Bronchial epithelial cell (primary cell): ENCODE results near the gene ITPK1. TPM values are rescaled to one million over a fixed set of nuclear protein-coding genes. Genes with fewer than 3 reads are reported as not detected.

ENCODE experiments used
- DNase-seq: peaks from one replicate; pipeline ENCODE4 v3.0.0-alpha.2; 2010; ENCODE audit warnings: low read depth
- FAIRE-seq: peaks from 2 replicates; lab custom pipeline; 2011; peaks lifted over from hg19 to GRCh38; lab: Jason Lieb, UNC
- H3K27me3 ChIP-seq: 2 replicates; pipeline ENCODE4 v1.5.1; 2011; ENCODE audit warnings: low read length; ENCODE audit not compliant: control insufficient read depth, insufficient read depth
- H3K36me3 ChIP-seq: 2 replicates; pipeline ENCODE4 v1.5.1; 2011; ENCODE audit warnings: low read length; ENCODE audit not compliant: control insufficient read depth, insufficient read depth
- H3K4me3 ChIP-seq: 2 replicates; pipeline ENCODE4 v1.5.1; 2011; ENCODE audit warnings: mild to moderate bottlenecking, low read depth, low read length, control low read depth
- CTCF ChIP-seq: IDR thresholded peaks from 2 replicates; pipeline ENCODE4 v1.5.1; 2011; ENCODE audit warnings: mild to moderate bottlenecking, moderate library complexity, low read length, control low read depth, inconsistent platforms; ENCODE audit not compliant: insufficient read depth, severe bottlenecking
- total RNA-seq: library from RNA; depleted of rRNA; stranded (reverse); fragments of >200 nt; gene quantifications from 2 replicates; pipeline ENCODE4 v1.2.1, GENCODE V29; 2014

The ITPK1 gene
- total RNA-seq, 1 donor from 2014 or later, result 39.8 TPM

- H3K4me3 ChIP-seq, result no peak overlapping the region
- DNase-seq (no peak), FAIRE-seq (no peak)
- no peak for TF ChIP-seq CTCF
- H3K27me3 ChIP-seq, result no peaks in the 10 kb centered on the region
- no peaks in the 10 kb centered on the region for H3K36me3 ChIP-seq
Observed at GRCh38 chr14:93034671-93034994, 81.1 kb downstream of the ITPK1 start.

- DNase-seq (no peak), FAIRE-seq (no peak)
- no peaks in the 10 kb centered on the region for H3K36me3 ChIP-seq
- H3K4me3 ChIP-seq, result no peak overlapping the region
- H3K27me3 ChIP-seq, result no peaks in the 10 kb centered on the region
- peak; percentile 57 for TF ChIP-seq CTCF
Observed at GRCh38 chr14:93033983-93034670, 81.6 kb downstream of the ITPK1 start.

- H3K36me3 ChIP-seq, result no peaks in the 10 kb centered on the region
- H3K4me3 ChIP-seq, result no peak overlapping the region
- no peaks in the 10 kb centered on the region for H3K27me3 ChIP-seq
- FAIRE-seq (no peak), DNase-seq (peak; percentile 12)
- TF ChIP-seq CTCF, result no peak
Observed at GRCh38 chr14:93033084-93033982, 82.4 kb downstream of the ITPK1 start.

GRCh38 chr14:93032421-93032936 is 83.2 kb downstream of the ITPK1 start:
- DNase-seq (no peak), FAIRE-seq (no peak)
- H3K27me3 ChIP-seq, result no peaks in the 10 kb centered on the region
- no peak overlapping the region for H3K4me3 ChIP-seq
- no peaks in the 10 kb centered on the region for H3K36me3 ChIP-seq
- TF ChIP-seq CTCF, result no peak

- no peak for TF ChIP-seq CTCF
- FAIRE-seq, result no peak
- no peaks in the 10 kb centered on the region for H3K27me3 ChIP-seq
- no peak overlapping the region for H3K4me3 ChIP-seq
- DNase-seq, result no peak
- H3K36me3 ChIP-seq, result no peaks in the 10 kb centered on the region
Observed at GRCh38 chr14:93031505-93032315, 84.0 kb downstream of the ITPK1 start.
